Esophagus muscularis mucosa (tissue), 4 donors: ENCODE measurements around the gene RALGPS2. TPM values are rescaled to one million over a fixed set of nuclear protein-coding genes. Genes with fewer than 3 reads are reported as not detected.

ENCODE experiments used
- DNase-seq: peaks from one replicate; pipeline ENCODE4 v3.0.0-alpha.2; 2017; ENCODE audit errors: extremely low spot score
- H3K27ac ChIP-seq, 4 donors: fragments of 200-600 bp; sonication (generic); replicated peaks in 1 of 4; 1 replicate in 3 of 4; 2 replicates in 1 of 4; pipeline ENCODE4 v1.5.1; 2016 to 2019; ENCODE audit warnings: mild to moderate bottlenecking in 1 of 4
- H3K27me3 ChIP-seq, 4 donors: fragments of 200-600 bp; sonication (generic); one replicate each; pipeline versions ENCODE4 v1.5.1 to v1.6.0; 2016 to 2019
- H3K36me3 ChIP-seq, 4 donors: fragments of 200-600 bp; sonication (generic); one replicate each; pipeline ENCODE4 v1.5.1; 2016 to 2019
- H3K4me1 ChIP-seq, 4 donors: fragments of 200-600 bp; sonication (generic); one replicate each; pipeline ENCODE4 v1.5.1; 2016 to 2019
- H3K4me3 ChIP-seq, 4 donors: fragments of 200-600 bp; sonication (generic); 1 replicate in 2 of 4; 2 replicates in 2 of 4; pipeline ENCODE4 v1.5.1; 2016 to 2019; ENCODE audit warnings: mild to moderate bottlenecking in 4 of 4, moderate library complexity in 1 of 4
- H3K9me3 ChIP-seq, 4 donors: fragments of 200-600 bp; sonication (generic); 1 replicate in 3 of 4; 2 replicates in 1 of 4; pipeline ENCODE4 v1.5.1; 2016 to 2019
- EP300 ChIP-seq: sonication (generic); formaldehyde crosslinking; IDR thresholded peaks from one replicate; pipeline ENCODE4 v1.6.1; 2017; ENCODE audit warnings: antibody characterized with exemption
- POLR2A ChIP-seq: fragments of 450-650 bp; IDR thresholded peaks from one replicate; pipeline ENCODE4 v1.6.1; 2017; ENCODE audit warnings: antibody characterized with exemption, moderate library complexity, mild to moderate bottlenecking, low read depth
- POLR2AphosphoS5 ChIP-seq, 2 donors: sonication (generic); formaldehyde crosslinking; IDR thresholded peaks; one replicate each; pipeline ENCODE4 v1.6.1; 2017; ENCODE audit warnings: antibody characterized with exemption in 2 of 2
- WGBS: methylation state at CpG from one replicate; pipeline ENCODE4 v1.1.5; 2018; 5-methylcytosine and 5-hydroxymethylcytosine counted together
- intact Hi-C: fragments of 100-400 bp; cut with DNase I; formaldehyde crosslinking; loops from one replicate; pipeline ENCODE4 v1.15.1; 2023
- total RNA-seq, 4 donors: library from RNA; depleted of rRNA; stranded (reverse); fragments of >200 nt; gene quantifications; one replicate each; pipeline versions ENCODE4 v1.1.0 to v1.2.1, GENCODE V29; 2016
- TF ChIP-seq, protein P1 (sequence below), 3 experiments: fragments of 200-600 bp in 2 of 3; fragments of 450-650 bp in 1 of 3; sonication (generic) in 2 of 3; IDR thresholded peaks; one replicate each; pipeline ENCODE4 v1.5.1; 2017 to 2019; ENCODE audit warnings: antibody characterized with exemption in 3 of 3, mild to moderate bottlenecking in 2 of 3, moderate library complexity in 1 of 3

Gene RALGPS2
- total RNA-seq, 4 donors from 2014 or later: 9.3 to 22.8 (median 17.3) TPM

DNA sequence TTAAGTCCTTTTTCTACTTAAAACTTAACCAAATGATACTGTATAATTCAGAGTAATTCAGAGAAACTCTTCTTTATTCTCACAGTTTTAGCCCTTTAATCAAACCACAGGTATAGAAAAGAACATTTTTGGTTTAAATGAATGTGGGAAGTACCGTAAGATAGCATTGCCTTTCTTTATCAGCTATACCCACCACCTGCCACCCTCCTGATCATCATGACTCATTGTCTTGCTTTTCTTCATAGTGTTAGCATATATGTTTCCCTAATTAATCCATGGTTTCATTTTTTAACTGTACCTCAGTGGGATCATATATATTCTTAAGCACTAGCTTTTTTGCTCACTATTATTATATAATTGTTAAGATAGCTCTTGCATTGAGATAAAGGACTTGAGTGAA, 173.4 kb downstream of the RALGPS2 start:
- H3K4me3 ChIP-seq: no peak overlapping the region
- intact Hi-C loops: no loop called here
- H3K4me1 ChIP-seq: no peaks in the 10 kb centered on the region
- WGBS: 98% methylated on average over 1 of the region's 1 CpG
- H3K27ac ChIP-seq: no peak overlapping the region
- DNase-seq: no peak
- H3K36me3 ChIP-seq: peaks cover 0 to 10% (median 3%) of the 10 kb centered on the region in 4 donors
- no peaks in the 10 kb centered on the region for H3K9me3 ChIP-seq
- no peaks in the 10 kb centered on the region for H3K27me3 ChIP-seq
- TF ChIP-seq EP300: no peak
- TF ChIP-seq, protein P1, sequence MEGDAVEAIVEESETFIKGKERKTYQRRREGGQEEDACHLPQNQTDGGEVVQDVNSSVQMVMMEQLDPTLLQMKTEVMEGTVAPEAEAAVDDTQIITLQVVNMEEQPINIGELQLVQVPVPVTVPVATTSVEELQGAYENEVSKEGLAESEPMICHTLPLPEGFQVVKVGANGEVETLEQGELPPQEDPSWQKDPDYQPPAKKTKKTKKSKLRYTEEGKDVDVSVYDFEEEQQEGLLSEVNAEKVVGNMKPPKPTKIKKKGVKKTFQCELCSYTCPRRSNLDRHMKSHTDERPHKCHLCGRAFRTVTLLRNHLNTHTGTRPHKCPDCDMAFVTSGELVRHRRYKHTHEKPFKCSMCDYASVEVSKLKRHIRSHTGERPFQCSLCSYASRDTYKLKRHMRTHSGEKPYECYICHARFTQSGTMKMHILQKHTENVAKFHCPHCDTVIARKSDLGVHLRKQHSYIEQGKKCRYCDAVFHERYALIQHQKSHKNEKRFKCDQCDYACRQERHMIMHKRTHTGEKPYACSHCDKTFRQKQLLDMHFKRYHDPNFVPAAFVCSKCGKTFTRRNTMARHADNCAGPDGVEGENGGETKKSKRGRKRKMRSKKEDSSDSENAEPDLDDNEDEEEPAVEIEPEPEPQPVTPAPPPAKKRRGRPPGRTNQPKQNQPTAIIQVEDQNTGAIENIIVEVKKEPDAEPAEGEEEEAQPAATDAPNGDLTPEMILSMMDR (IDR thresholded peaks at IDR 0.05): no peak
- TF ChIP-seq POLR2A: no peak
- no peak for TF ChIP-seq POLR2AphosphoS5 (IDR thresholded peaks at IDR 0.05)

DNA sequence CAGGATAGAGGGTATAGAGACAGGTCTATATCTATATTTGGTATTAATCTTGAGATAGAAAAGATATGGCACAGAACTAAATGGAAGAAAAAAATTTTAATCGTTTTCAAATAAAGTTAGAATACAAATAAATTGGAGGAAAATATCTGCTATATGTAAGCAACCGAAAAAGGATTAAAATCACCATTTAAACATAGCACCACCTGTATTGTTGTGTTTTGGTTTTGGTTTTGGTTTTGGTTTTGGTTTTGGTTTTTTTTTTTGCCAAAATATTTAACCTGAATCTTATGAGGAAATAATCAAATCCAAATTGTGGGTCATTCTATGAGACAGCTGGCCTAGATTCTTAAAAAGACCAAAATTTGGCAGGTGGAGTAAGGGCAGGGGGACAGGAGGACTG, 174.4 kb downstream of the RALGPS2 start:
- intact Hi-C loops: no loop called here
- Histone ChIP-seq H3K27me3 (no peaks in the 10 kb centered on the region), H3K4me1 (no peaks in the 10 kb centered on the region), H3K27ac (no peak overlapping the region), H3K9me3 (no peaks in the 10 kb centered on the region), H3K4me3 (no peak overlapping the region), H3K36me3 (peaks cover 0 to 15% (median 5%) of the 10 kb centered on the region in 4 donors)
- DNase-seq: no peak
- TF ChIP-seq POLR2AphosphoS5 (IDR thresholded peaks at IDR 0.05) (no peak), EP300 (no peak), POLR2A (no peak)
- TF ChIP-seq, protein P1 (IDR thresholded peaks at IDR 0.05): no peak
- 91% methylated on average over 2 of the region's 2 CpGs for WGBS

DNA sequence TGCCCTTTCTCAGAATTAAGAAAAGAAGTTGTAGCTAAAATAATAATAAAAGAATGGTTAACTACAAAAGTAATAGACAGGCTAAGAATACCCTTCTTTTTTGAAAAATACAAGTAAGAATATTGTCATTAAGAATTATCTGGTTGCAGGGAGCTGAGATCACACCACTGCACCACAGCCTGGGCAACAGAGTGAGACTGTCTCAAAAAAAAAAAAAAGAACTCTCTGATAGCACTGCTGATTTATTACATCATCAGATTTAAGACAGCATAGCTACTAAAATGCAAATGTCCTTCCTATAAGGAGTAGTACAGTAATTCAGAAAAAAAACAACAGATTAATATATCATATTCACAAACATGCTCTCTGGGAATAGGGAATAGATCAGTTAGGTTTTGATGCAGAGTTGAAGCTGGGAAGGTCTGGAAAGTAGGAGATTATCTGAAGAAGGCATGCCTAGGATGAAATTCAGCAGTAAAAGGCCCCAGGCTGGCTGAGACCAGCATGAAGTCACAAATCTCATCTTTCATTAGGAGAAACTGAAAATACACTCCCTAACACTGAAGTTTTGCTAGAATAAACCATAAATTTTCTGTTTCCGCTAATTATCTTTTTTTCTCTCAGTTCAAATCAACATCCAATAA, 176.6 kb downstream of the RALGPS2 start:
- H3K27ac ChIP-seq: no peak overlapping the region
- no peak overlapping the region for H3K4me3 ChIP-seq
- no peaks in the 10 kb centered on the region for H3K4me1 ChIP-seq
- no peaks in the 10 kb centered on the region for H3K9me3 ChIP-seq
- 96% methylated on average over 1 of the region's 1 CpG for WGBS
- TF ChIP-seq POLR2AphosphoS5 (IDR thresholded peaks at IDR 0.05) (no peak), EP300 (no peak), POLR2A (no peak)
- TF ChIP-seq, protein P1 (IDR thresholded peaks at IDR 0.05): no peak
- intact Hi-C loops: no loop called here
- H3K36me3 ChIP-seq: peaks cover 0 to 15% (median 5%) of the 10 kb centered on the region in 4 donors
- H3K27me3 ChIP-seq: no peaks in the 10 kb centered on the region
- no peak for DNase-seq

DNA sequence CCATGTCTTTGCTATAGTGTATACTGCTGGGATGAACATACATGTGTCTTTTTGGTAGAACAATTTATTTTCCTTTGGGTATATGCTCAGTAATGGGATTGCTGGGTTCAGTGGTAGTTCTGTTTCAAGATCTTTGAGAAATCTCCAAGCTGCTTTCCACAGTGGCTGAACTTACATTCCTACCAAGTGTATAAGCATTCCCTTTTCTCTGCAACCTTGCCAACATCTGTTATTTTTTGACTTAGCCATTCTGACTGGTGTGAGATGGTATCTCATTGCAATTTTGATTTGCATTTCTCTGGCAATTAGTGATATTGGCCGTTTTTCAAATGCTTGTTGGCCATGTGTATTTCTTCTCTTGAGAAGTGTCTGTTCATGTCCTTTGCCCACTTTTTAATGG, 183.3 kb downstream of the RALGPS2 start:
- Histone ChIP-seq H3K27me3 (no peaks in the 10 kb centered on the region), H3K4me3 (no peak overlapping the region), H3K27ac (no peak overlapping the region), H3K4me1 (peaks cover 0 to 6% (median 0%) of the 10 kb centered on the region in 4 donors), H3K9me3 (no peaks in the 10 kb centered on the region), H3K36me3 (peaks cover 0 to 17% (median 2%) of the 10 kb centered on the region in 4 donors)
- 82% methylated on average over 1 of the region's 1 CpG for WGBS
- no peak for DNase-seq
- TF ChIP-seq, protein P1 (IDR thresholded peaks at IDR 0.05): no peak
- TF ChIP-seq EP300 (no peak), POLR2A (no peak), POLR2AphosphoS5 (IDR thresholded peaks at IDR 0.05) (no peak)
- intact Hi-C loops: no loop called here

DNA sequence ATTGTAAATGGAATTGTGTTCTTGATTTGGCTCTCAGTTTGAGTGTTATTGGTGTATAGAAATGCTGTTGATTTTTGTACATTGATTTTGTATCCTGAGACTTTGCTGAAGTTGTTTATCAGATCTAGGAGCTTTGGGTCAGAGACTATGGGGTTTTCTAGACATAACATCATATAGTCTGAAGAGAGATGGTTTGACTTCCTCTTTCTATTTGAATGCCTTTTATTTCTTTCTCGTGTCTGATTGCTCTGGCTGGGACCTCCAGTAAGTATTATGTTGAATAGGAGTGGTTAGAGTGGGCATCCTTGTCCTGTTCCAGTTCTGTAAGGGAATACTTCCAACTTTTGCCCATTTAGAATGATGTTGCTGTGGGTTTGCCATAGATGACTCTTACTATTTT, 185.0 kb downstream of the RALGPS2 start:
- peaks cover 0 to 14% (median 0%) of the 10 kb centered on the region in 4 donors for H3K36me3 ChIP-seq
- DNase-seq: no peak
- intact Hi-C loops: no loop called here
- no peaks in the 10 kb centered on the region for H3K9me3 ChIP-seq
- no peak overlapping the region for H3K4me3 ChIP-seq
- H3K27ac ChIP-seq: no peak overlapping the region
- H3K4me1 ChIP-seq: peaks cover 0 to 6% (median 0%) of the 10 kb centered on the region in 4 donors
- no peaks in the 10 kb centered on the region for H3K27me3 ChIP-seq
- TF ChIP-seq EP300 (no peak), POLR2AphosphoS5 (IDR thresholded peaks at IDR 0.05) (no peak), POLR2A (no peak)
- TF ChIP-seq, protein P1 (IDR thresholded peaks at IDR 0.05): no peak
- 89% methylated on average over 1 of the region's 1 CpG for WGBS
